ENCODE results near the gene DHRS3. TPM values are rescaled to one million over a fixed set of nuclear protein-coding genes. Genes with fewer than 3 reads are reported as not detected.

Gene DHRS3
- total RNA-seq, 1 experiment from 2014 or later: 37.7 TPM

DNA sequence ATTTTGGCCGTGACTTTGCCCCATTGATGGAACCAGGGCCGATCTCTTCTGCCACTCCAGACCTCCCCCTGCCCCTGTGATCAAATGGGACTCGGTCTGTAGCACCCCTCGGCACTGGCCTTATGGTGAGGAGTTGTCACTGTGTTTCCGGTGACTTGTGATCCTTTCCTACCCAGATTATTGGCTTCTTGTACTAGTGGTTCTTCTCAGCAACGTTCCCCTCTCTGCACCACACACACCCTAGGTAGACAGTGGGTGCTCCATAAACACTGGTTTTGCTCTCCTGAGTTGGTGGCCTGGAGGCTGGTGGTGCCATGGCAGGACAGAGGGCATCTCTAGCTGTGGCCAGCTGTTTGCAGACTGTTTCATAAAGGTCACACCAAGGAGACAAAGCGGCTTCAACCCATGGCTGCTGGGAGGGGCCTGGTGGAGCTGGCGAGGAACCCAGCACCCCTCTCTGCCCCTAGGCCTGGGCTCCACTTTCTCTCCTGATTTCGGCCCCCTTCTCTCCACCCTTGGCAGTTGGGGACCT is 50.7 kb downstream of the DHRS3 start:
- no peak overlapping the region for H3K4me3 Mint-ChIP-seq
- TF ChIP-seq NR1H2 (CRISPR knock-in tag; IDR thresholded peaks at IDR 0.05): no peak
- no peak for TF ChIP-seq GRHL2 (CRISPR knock-in tag; IDR thresholded peaks at IDR 0.05; ENCODE audit: insufficient replicate concordance, severe bottlenecking)
- TF ChIP-seq USF2 (CRISPR knock-in tag; IDR thresholded peaks at IDR 0.05): no peak
- TF ChIP-seq SP1 (CRISPR knock-in tag; conservative IDR thresholded peaks at IDR 0.05): no peak
- no peak for TF ChIP-seq TEAD1 (CRISPR knock-in tag; IDR thresholded peaks at IDR 0.05)
- TF ChIP-seq, protein P1, sequence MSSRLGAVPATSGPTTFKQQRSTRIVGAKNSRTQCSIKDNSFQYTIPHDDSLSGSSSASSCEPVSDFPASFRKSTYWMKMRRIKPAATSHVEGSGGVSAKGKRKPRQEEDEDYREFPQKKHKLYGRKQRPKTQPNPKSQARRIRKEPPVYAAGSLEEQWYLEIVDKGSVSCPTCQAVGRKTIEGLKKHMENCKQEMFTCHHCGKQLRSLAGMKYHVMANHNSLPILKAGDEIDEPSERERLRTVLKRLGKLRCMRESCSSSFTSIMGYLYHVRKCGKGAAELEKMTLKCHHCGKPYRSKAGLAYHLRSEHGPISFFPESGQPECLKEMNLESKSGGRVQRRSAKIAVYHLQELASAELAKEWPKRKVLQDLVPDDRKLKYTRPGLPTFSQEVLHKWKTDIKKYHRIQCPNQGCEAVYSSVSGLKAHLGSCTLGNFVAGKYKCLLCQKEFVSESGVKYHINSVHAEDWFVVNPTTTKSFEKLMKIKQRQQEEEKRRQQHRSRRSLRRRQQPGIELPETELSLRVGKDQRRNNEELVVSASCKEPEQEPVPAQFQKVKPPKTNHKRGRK (CRISPR knock-in tag; IDR thresholded peaks at IDR 0.05; ENCODE audit: borderline replicate concordance): no peak
- no peak for TF ChIP-seq AR (CRISPR knock-in tag; IDR thresholded peaks at IDR 0.05)
- no peak for TF ChIP-seq KAT7 (CRISPR knock-in tag; IDR thresholded peaks at IDR 0.05; ENCODE audit: borderline replicate concordance)
- TF ChIP-seq, protein P2, sequence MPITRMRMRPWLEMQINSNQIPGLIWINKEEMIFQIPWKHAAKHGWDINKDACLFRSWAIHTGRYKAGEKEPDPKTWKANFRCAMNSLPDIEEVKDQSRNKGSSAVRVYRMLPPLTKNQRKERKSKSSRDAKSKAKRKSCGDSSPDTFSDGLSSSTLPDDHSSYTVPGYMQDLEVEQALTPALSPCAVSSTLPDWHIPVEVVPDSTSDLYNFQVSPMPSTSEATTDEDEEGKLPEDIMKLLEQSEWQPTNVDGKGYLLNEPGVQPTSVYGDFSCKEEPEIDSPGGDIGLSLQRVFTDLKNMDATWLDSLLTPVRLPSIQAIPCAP (CRISPR knock-in tag; IDR thresholded peaks at IDR 0.05): no peak
- TF ChIP-seq ESRRA (CRISPR knock-in tag; IDR thresholded peaks at IDR 0.05; ENCODE audit: borderline replicate concordance): no peak
- no peak for TF ChIP-seq PRRX2 (CRISPR knock-in tag; IDR thresholded peaks at IDR 0.05)
- no peak for TF ChIP-seq TEAD4 (CRISPR knock-in tag; IDR thresholded peaks at IDR 0.05)
- TF ChIP-seq, protein P3, sequence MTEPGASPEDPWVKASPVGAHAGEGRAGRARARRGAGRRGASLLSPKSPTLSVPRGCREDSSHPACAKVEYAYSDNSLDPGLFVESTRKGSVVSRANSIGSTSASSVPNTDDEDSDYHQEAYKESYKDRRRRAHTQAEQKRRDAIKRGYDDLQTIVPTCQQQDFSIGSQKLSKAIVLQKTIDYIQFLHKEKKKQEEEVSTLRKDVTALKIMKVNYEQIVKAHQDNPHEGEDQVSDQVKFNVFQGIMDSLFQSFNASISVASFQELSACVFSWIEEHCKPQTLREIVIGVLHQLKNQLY (CRISPR knock-in tag; IDR thresholded peaks at IDR 0.05): no peak
- TF ChIP-seq, protein P4, sequence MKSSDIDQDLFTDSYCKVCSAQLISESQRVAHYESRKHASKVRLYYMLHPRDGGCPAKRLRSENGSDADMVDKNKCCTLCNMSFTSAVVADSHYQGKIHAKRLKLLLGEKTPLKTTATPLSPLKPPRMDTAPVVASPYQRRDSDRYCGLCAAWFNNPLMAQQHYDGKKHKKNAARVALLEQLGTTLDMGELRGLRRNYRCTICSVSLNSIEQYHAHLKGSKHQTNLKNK (CRISPR knock-in tag; IDR thresholded peaks at IDR 0.05): no peak
- no peak for TF ChIP-seq ZNF671 (CRISPR knock-in tag; IDR thresholded peaks at IDR 0.05)
- TF ChIP-seq NFATC4 (CRISPR knock-in tag; IDR thresholded peaks at IDR 0.05): no peak
- no peak for TF ChIP-seq ZNF263 (CRISPR knock-in tag; IDR thresholded peaks at IDR 0.05; ENCODE audit: low read depth)
- no peak for TF ChIP-seq USF1 (CRISPR knock-in tag; IDR thresholded peaks at IDR 0.05)
- no peak for TF ChIP-seq GABPB1 (CRISPR knock-in tag; IDR thresholded peaks at IDR 0.05)
- TF ChIP-seq NR2C2 (CRISPR knock-in tag; IDR thresholded peaks at IDR 0.05): no peak
- no peaks in the 10 kb centered on the region for H3K4me1 Mint-ChIP-seq
- peaks cover 46% of the 10 kb centered on the region for H3K36me3 Mint-ChIP-seq
- ChIA-PET POLR2A (interaction anchor here (1.4 kb wide), 1 partner anchor 27 kb away, joined by 4 read pairs; no protein-coding TSS in a partner anchor), CTCF (no interaction called here)
- DNase-seq (ENCODE audit: low spot score): no peak
- no peak for ATAC-seq
- H3K27ac Mint-ChIP-seq: no peak overlapping the region
- peaks cover 26% of the 10 kb centered on the region for H3K9me3 Mint-ChIP-seq
- H3K27me3 Mint-ChIP-seq (ENCODE audit: low read depth): peaks cover 7% of the 10 kb centered on the region

Measured in WTC11 (cell line).